HepG2 (cell line): ENCODE results near the gene MAST1.

ENCODE experiments used
- HNF4A ChIP-seq: sonication (generic); formaldehyde crosslinking; IDR thresholded peaks from 2 replicates; pipeline ENCODE4 v1.4.0; 2020; ENCODE audit warnings: missing genetic modification reagents
- KAT2B ChIP-seq: fragments of 150-350 bp; IDR thresholded peaks from 2 replicates; pipeline ENCODE4 v1.6.1; 2014; ENCODE audit warnings: low read depth, low read length, borderline replicate concordance
- NRL ChIP-seq: sonication (generic); formaldehyde crosslinking; IDR thresholded peaks from 2 replicates; pipeline ENCODE4 v1.5.0; 2020; ENCODE audit warnings: missing genetic modification reagents, mild to moderate bottlenecking, moderate library complexity, borderline replicate concordance
- POLR2G ChIP-seq: fragments of 200-400 bp; formaldehyde crosslinking; IDR thresholded peaks from 2 replicates; pipeline ENCODE4 v1.6.1; 2018; ENCODE audit warnings: mild to moderate bottlenecking, low read depth, low read length, moderate library complexity
- RAD21 ChIP-seq: fragments of 450-650 bp; formaldehyde crosslinking; IDR thresholded peaks from 2 replicates; pipeline ENCODE4 v1.5.0; 2020; ENCODE audit warnings: mild to moderate bottlenecking
- SUZ12 ChIP-seq: fragments of 150-350 bp; IDR thresholded peaks from 2 replicates; pipeline ENCODE4 v1.6.1; 2014; ENCODE audit warnings: low read depth, low read length
- TCF12 ChIP-seq, 2 experiments: fragments of 450-650 bp in 1 of 2; sonication (generic) in 1 of 2; formaldehyde crosslinking in 1 of 2; IDR thresholded peaks; 2 replicates each; pipeline versions ENCODE4 v1.6.1 to v1.8.0; 2017 to 2022; ENCODE audit warnings: antibody characterized with exemption in 1 of 2, mild to moderate bottlenecking in 1 of 2, missing genetic modification reagents in 1 of 2, moderate library complexity in 1 of 2
- YEATS2 ChIP-seq: sonication (generic); formaldehyde crosslinking; IDR thresholded peaks from 2 replicates; pipeline ENCODE4 v1.4.0; 2020; ENCODE audit warnings: missing genetic modification reagents, borderline replicate concordance
- ZFAT ChIP-seq: sonication (generic); formaldehyde crosslinking; conservative IDR thresholded peaks from 2 replicates; pipeline ENCODE4 v1.8.1; 2023; ENCODE audit warnings: missing genetic modification reagents, inconsistent platforms
- TF ChIP-seq, protein P1 (sequence below): sonication (generic); formaldehyde crosslinking; IDR thresholded peaks from 2 replicates; pipeline ENCODE4 v1.5.0; 2020; ENCODE audit warnings: mild to moderate bottlenecking, missing genetic modification reagents, moderate library complexity
- TF ChIP-seq, protein P2 (sequence below): sonication (generic); formaldehyde crosslinking; IDR thresholded peaks from 2 replicates; pipeline ENCODE4 v1.8.0; 2022; ENCODE audit warnings: missing genetic modification reagents, mild to moderate bottlenecking, borderline replicate concordance
- TF ChIP-seq, protein P3 (sequence below): sonication (generic); formaldehyde crosslinking; IDR thresholded peaks from 2 replicates; pipeline ENCODE4; 2020; ENCODE audit warnings: missing genetic modification reagents, mild to moderate bottlenecking, borderline replicate concordance
- TF ChIP-seq, protein P4 (sequence below): sonication (generic); formaldehyde crosslinking; IDR thresholded peaks from 2 replicates; pipeline ENCODE4 v1.4.0; 2020; ENCODE audit warnings: low read depth, mild to moderate bottlenecking, missing genetic modification reagents
- TF ChIP-seq, protein P5 (sequence below): sonication (generic); formaldehyde crosslinking; IDR thresholded peaks from 2 replicates; pipeline ENCODE4 v1.8.1; 2023; ENCODE audit warnings: mild to moderate bottlenecking, inconsistent platforms, moderate library complexity, missing genetic modification reagents, borderline replicate concordance

DNA sequence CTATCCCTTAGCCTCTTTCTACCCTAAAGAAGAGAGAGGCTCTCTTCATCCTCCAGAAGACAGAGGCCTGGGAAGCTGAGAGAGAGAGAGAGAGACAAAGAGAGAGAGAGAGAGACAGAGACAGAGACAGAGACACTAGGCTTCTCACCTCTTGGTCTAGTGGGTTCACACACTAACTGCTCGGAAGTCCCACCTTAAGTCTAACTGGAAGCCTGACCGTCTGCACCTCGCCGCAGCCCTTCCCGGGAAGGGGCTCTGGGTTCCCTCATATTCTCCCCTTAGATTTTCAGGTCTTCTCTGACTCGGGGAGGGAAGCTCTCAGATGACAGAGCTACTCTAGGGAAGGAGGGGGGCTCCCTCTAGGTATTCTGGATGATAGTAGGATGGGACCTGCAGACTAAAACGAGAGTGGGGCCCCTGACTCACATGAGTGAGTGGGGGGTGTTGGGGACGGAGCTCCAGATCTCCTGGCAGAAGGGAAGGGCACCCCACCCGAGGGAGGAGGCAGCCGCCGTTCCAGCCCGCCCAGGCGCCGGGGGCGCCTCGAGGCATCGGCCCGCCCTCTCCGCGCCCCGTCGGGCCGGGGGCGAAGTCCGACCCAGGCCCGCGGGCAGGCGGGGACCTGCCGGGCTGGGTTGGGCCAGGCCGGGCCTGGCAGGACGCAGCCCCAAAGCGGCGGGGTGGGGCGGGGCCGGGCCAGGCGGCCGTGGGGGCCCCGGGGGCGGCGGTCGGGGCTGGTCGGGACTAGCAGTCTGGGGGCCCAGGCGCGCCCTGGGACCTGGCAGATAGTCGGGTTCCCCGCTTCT, 49.0 kb upstream of the MAST1 start:
- TF ChIP-seq YEATS2 (no peak), KAT2B (no peak), RAD21 (no peak), SUZ12 (no peak), HNF4A (CRISPR knock-in tag) (no peak; the same call in 1 of the 2 replicates), ZFAT (CRISPR knock-in tag) (no peak), POLR2G (no peak; the same call in none of the 2 replicates), TCF12 (IDR thresholded peaks at IDR 0.05) (no peak), TCF12 (CRISPR knock-in tag; IDR thresholded peaks at IDR 0.05) (no peak), NRL (CRISPR knock-in tag) (no peak)
- TF ChIP-seq, protein P1, sequence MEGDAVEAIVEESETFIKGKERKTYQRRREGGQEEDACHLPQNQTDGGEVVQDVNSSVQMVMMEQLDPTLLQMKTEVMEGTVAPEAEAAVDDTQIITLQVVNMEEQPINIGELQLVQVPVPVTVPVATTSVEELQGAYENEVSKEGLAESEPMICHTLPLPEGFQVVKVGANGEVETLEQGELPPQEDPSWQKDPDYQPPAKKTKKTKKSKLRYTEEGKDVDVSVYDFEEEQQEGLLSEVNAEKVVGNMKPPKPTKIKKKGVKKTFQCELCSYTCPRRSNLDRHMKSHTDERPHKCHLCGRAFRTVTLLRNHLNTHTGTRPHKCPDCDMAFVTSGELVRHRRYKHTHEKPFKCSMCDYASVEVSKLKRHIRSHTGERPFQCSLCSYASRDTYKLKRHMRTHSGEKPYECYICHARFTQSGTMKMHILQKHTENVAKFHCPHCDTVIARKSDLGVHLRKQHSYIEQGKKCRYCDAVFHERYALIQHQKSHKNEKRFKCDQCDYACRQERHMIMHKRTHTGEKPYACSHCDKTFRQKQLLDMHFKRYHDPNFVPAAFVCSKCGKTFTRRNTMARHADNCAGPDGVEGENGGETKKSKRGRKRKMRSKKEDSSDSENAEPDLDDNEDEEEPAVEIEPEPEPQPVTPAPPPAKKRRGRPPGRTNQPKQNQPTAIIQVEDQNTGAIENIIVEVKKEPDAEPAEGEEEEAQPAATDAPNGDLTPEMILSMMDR, result no peak
- TF ChIP-seq, protein P2, sequence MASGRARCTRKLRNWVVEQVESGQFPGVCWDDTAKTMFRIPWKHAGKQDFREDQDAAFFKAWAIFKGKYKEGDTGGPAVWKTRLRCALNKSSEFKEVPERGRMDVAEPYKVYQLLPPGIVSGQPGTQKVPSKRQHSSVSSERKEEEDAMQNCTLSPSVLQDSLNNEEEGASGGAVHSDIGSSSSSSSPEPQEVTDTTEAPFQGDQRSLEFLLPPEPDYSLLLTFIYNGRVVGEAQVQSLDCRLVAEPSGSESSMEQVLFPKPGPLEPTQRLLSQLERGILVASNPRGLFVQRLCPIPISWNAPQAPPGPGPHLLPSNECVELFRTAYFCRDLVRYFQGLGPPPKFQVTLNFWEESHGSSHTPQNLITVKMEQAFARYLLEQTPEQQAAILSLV (CRISPR knock-in tag), result no peak
- TF ChIP-seq, protein P3, sequence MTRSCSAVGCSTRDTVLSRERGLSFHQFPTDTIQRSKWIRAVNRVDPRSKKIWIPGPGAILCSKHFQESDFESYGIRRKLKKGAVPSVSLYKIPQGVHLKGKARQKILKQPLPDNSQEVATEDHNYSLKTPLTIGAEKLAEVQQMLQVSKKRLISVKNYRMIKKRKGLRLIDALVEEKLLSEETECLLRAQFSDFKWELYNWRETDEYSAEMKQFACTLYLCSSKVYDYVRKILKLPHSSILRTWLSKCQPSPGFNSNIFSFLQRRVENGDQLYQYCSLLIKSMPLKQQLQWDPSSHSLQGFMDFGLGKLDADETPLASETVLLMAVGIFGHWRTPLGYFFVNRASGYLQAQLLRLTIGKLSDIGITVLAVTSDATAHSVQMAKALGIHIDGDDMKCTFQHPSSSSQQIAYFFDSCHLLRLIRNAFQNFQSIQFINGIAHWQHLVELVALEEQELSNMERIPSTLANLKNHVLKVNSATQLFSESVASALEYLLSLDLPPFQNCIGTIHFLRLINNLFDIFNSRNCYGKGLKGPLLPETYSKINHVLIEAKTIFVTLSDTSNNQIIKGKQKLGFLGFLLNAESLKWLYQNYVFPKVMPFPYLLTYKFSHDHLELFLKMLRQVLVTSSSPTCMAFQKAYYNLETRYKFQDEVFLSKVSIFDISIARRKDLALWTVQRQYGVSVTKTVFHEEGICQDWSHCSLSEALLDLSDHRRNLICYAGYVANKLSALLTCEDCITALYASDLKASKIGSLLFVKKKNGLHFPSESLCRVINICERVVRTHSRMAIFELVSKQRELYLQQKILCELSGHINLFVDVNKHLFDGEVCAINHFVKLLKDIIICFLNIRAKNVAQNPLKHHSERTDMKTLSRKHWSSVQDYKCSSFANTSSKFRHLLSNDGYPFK (CRISPR knock-in tag), result no peak
- TF ChIP-seq, protein P4, sequence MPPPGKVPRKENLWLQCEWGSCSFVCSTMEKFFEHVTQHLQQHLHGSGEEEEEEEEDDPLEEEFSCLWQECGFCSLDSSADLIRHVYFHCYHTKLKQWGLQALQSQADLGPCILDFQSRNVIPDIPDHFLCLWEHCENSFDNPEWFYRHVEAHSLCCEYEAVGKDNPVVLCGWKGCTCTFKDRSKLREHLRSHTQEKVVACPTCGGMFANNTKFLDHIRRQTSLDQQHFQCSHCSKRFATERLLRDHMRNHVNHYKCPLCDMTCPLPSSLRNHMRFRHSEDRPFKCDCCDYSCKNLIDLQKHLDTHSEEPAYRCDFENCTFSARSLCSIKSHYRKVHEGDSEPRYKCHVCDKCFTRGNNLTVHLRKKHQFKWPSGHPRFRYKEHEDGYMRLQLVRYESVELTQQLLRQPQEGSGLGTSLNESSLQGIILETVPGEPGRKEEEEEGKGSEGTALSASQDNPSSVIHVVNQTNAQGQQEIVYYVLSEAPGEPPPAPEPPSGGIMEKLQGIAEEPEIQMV (CRISPR knock-in tag), result no peak
- TF ChIP-seq, protein P5, sequence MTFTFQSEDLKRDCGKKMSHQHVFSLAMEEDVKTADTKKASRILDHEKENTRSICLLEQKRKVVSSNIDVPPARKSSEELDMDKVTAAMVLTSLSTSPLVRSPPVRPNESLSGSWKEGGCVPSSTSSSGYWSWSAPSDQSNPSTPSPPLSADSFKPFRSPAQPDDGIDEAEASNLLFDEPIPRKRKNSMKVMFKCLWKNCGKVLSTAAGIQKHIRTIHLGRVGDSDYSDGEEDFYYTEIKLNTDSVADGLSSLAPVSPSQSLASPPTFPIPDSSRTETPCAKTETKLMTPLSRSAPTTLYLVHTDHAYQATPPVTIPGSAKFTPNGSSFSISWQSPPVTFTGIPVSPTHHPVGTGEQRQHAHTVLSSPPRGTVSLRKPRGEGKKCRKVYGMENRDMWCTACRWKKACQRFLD (CRISPR knock-in tag), result no peak
